NCI-H82 treated with DMSO at 0.1 percent for 48 hours (cell line): ENCODE data around the gene CNTN6.
"Not testable (repeated sequence)": the region's sequence is repeated elsewhere in the genome, so short reads cannot be mapped to it uniquely, and the experiment has no call there.

Experiments used
- DNase-seq: peaks from one replicate; lab custom pipeline; 2025; ENCODE audit not compliant: unreplicated experiment; lab: John Stamatoyannopoulos, UW

The CNTN6 gene

GRCh38 chr3:1272546-1273265 lies 179.9 kb downstream of the CNTN6 start:
- no peak for DNase-seq

DNA sequence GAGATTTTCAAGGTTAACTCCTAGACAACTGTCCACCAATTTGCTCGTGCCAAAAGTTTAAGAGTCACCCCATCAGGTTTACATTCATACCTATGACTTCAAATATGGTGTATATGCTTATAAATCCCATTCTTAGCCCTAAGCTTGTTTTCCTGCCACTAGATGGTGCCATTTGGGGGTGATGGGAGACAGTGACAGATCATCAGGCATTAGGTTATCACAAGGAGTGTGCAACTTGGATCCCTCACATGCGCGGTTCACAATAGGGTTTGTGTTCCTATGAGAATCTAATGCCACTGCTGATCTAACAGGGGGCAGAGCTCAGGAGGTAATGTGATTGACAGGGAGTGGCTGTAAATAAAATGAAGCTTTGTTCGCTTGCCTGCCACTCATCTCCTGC lies 182.7 kb downstream of the CNTN6 start:
- peak; percentile 19 for DNase-seq

GRCh38 chr3:1287815-1288214 lies 195.0 kb downstream of the CNTN6 start:
- no peak for DNase-seq

GRCh38 chr3:1288805-1289494 lies 196.1 kb downstream of the CNTN6 start:
- no peak for DNase-seq

- DNase-seq = no peak
Observed at GRCh38 chr3:1292571-1293071, 199.8 kb downstream of the CNTN6 start.

DNA sequence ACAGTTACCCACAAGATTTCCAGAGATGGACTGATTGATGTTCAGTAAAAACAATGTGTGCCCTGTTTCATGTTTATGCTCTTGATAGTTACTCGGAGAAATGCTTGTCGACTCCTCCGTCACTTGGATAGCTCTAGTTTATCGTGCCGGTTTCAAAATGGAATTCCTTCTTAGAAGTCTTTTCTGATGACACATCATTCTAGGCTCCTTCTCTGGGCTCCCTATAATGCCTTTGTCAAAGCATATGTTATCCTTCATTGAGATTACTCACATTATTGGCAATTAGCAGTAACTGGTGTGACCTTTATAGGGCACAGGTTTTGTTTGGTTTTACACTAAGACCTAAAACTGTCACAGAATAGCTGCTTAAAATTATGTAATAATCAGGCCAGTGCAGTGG lies 201.8 kb downstream of the CNTN6 start:
- no peak for DNase-seq

- DNase-seq = no peak
Observed at GRCh38 chr3:1318296-1319005, 225.6 kb downstream of the CNTN6 start.

- no peak for DNase-seq
Observed at GRCh38 chr3:1326546-1326945, 233.7 kb downstream of the CNTN6 start.

DNA sequence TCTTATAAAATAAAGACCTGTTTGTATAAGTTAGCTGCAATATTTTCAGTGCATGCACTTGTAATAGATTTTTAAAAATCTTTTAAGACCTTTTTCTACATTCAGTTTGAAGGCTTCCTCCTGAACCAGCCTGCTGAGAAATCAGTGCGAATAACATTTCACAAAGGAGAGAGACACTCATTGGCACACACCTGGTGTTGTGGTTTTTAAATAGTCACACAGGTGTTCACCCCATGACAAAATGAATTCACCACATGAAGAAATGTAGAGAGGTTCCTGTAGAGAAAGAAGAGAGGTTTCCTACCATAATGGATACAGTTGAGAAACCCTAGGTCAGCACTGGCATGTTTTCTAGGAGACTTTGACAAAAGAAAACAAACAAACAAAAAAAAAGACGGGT lies 237.3 kb downstream of the CNTN6 start:
- DNase-seq = no peak

DNA sequence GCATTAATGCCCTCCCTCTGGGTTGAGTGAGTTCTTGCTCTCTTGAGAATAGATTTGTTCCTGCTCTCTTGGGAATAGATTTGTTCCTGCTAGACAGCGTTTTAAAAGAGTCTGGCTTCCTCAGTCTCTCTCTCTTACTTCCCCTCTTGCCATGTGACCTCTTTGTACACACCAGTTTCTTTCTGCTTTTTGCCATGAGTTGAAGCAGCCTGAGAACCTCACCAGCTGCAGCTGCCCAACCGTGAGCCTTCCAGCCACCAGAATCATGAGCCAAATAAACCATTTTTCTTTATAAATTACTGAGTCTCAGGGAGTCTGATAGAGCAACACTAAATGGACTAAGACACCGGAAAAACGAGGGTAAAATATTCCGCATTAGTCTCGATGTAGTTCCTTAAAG lies 253.6 kb downstream of the CNTN6 start:
- no peak for DNase-seq

DNA sequence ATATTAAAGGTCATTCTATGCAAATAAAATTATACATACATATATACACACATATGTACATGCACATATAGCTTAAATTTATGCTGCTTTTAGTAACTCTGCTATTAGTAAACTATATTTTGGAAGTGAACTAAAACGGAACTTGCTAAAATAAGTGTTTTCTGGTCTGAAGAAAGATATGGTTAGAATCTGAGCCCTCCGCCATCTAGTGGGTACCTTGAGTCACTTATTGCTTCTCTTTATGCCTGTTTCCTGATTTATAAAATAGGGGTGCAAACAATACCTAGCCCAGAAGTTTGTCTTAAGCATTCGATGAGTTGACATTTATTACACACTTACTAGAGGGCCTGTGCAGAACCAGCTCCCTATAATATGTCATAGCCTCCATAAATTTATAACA lies 255.7 kb downstream of the CNTN6 start:
- DNase-seq = no peak

GRCh38 chr3:1350885-1351284 lies 258.1 kb downstream of the CNTN6 start:
- DNase-seq = no peak

GRCh38 chr3:1355691-1356090 lies 262.9 kb downstream of the CNTN6 start:
- DNase-seq = no peak

DNA sequence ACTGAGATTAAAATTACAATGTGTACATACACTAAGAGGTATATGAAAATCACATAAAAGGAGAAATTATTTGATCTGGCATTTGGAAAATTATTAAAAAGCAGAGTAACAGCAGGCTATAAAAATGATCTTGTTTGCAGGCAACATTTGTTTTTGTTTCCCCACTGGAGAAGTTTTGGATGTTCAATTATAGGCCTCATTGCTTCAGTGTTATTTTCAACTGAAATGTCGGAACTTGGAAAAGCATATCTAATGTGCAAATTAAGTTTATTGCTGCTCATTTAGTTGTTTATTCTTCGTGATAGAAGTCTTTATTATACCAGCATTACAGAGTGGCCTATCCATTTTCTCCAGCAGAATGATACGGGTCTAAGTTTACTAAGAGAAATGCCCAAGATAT lies 263.3 kb downstream of the CNTN6 start:
- DNase-seq = no peak

- DNase-seq = no peak
Observed at GRCh38 chr3:1365528-1365927, 272.7 kb downstream of the CNTN6 start.

- no peak for DNase-seq
Observed at GRCh38 chr3:1374471-1374870, 281.6 kb downstream of the CNTN6 start.

GRCh38 chr3:1375145-1375544 lies 282.3 kb downstream of the CNTN6 start:
- no peak for DNase-seq

GRCh38 chr3:1380926-1381646 lies 288.3 kb downstream of the CNTN6 start:
- DNase-seq = no peak

DNA sequence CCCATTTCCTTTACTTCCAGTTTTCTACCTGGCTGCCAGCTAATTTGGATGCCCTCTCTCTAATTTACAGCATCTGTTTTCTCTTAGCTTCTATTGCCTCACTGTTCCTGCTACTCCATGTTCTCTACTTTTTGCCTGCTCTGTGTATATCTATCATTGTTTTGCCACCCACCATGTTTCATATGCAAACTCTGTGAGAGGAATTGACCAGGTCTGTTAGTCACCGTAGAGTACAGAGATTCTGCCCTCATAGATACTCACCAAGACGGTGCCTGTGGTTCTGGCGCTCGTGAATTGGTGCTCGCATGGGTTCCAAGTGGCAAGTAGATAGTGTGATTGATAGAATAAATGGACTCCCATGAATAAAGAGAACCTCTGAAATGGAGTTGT lies 288.8 kb downstream of the CNTN6 start:
- no peak for DNase-seq

DNA sequence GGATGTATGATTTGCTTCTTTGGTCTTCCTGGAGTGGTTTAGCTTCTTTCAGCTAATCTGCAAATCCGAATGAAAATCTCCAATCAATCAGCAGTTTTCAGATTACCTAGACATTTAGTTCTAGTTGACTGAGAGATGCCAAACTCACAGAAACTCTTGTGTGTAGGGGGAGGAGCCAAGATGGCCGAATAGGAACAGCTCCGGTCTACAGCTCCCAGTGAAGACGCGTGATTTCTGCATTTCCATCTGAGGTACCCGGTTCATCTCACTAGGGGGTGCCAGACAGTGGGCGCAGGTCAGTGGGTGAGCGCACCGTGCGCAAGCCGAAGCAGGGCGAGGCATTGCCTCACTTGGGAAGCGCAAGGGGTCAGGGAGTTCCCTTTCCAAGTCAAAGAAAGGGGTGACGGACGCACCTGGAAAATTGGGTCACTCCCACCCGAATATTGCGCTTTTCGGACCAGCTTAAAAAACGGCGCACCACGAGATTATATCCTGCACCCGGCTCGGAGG lies 294.6 kb downstream of the CNTN6 start:
- DNase-seq = not testable (repeated sequence)

DNA sequence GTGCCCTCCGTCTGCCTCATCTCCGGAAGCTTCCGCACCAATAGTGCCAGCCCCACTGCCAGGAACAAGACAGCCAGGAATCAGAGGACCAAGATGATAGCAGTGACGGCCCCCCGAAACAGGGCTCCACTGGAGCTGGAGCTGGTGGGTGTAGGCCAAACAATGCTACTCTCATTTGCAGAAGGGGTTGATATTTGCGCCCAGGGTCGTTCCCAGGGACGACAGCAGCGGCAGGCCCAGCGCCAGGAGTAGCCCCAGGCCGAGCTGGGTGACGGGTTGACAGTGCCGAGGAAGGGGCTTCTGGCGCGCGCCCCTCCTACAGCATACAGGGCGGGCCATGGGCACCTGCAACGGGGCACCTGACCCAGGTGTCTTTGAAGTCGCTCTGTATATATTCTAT lies 301.4 kb downstream of the CNTN6 start:
- DNase-seq = no peak
